B cell (primary cell): ENCODE data around the gene TFF2. TPM values are rescaled to one million over a fixed set of nuclear protein-coding genes. Genes with fewer than 3 reads are reported as not detected.

ENCODE experiments used
- ATAC-seq: fragments of 200-7000 bp; cut with Tn5 transposase; one replicate; pipeline ENCODE4 v1.10.0; 2021; ENCODE audit warnings: low read depth, mild to moderate bottlenecking, moderate number of reproducible peaks, moderate library complexity
- CTCF ChIA-PET: fragments of 350-600 bp; sonication (Branson Sonifier 250); formaldehyde crosslinking; loops from one replicate; lab custom pipeline; 2021; ENCODE audit warnings: antibody characterized with exemption, inconsistent platforms; lab: Charles Lee
- POLR2A ChIA-PET: fragments of 350-600 bp; sonication (Branson Sonifier 250); formaldehyde crosslinking; loops from one replicate; lab custom pipeline; 2021; ENCODE audit warnings: antibody characterized with exemption; lab: Charles Lee
- DNase-seq: peaks from one replicate; pipeline ENCODE4 v3.0.0; 2013
- H2AFZ ChIP-seq: 2 replicates; pipeline ENCODE4 v1.6.1; 2012; ENCODE audit warnings: mild to moderate bottlenecking, low read depth, low read length; ENCODE audit not compliant: insufficient read depth, poor library complexity, severe bottlenecking
- H3K27ac ChIP-seq, 2 donors: 1 replicate in 1 of 2; 2 replicates in 1 of 2; pipeline ENCODE4 v1.5.1; 2012 to 2013; ENCODE audit warnings: low read length in 2 of 2, mild to moderate bottlenecking in 2 of 2, moderate library complexity in 1 of 2
- H3K27me3 ChIP-seq, 4 experiments: fragments of 200-600 bp in 1 of 4; sonication (generic) in 1 of 4; replicated peaks in 1 of 4; 1 replicate in 2 of 4; 2 replicates in 2 of 4; pipeline versions ENCODE4 v1.6.1 to v1.7.0; 2013 to 2016; ENCODE audit warnings: low read length in 3 of 4, mild to moderate bottlenecking in 2 of 4, mixed read lengths in 1 of 4, moderate library complexity in 1 of 4; ENCODE audit not compliant: insufficient read depth in 4 of 4, control insufficient read depth in 3 of 4; ENCODE audit errors: control extremely low read depth in 1 of 4
- H3K36me3 ChIP-seq, 2 experiments: replicated peaks in 1 of 2; 1 replicate in 1 of 2; 2 replicates in 1 of 2; pipeline versions ENCODE4 v1.6.1 to v1.7.1; 2013; ENCODE audit warnings: low read length in 1 of 2; ENCODE audit not compliant: insufficient read depth in 2 of 2, control insufficient read depth in 1 of 2; ENCODE audit errors: control extremely low read depth in 1 of 2, extremely low read depth in 1 of 2
- H3K4me1 ChIP-seq, 2 donors: fragments of 200-600 bp in 1 of 2; sonication (generic) in 1 of 2; 1 replicate in 1 of 2; 2 replicates in 1 of 2; pipeline versions ENCODE4 v1.5.1 to v1.6.1; 2013 to 2017; ENCODE audit warnings: low read length in 2 of 2; ENCODE audit not compliant: control insufficient read depth in 2 of 2, insufficient read depth in 2 of 2
- H3K4me2 ChIP-seq: replicated peaks from 2 replicates; pipeline ENCODE3; 2012; ENCODE audit warnings: mild to moderate bottlenecking, low read depth, low read length; ENCODE audit not compliant: poor library complexity, severe bottlenecking
- H3K4me3 ChIP-seq, 5 experiments: fragments of 200-600 bp in 1 of 5; sonication (generic) in 1 of 5; 1 replicate in 3 of 5; 2 replicates in 2 of 5; pipeline versions ENCODE4 v1.5.1 to v1.7.0; 2011 to 2016; ENCODE audit warnings: low read length in 4 of 5, mild to moderate bottlenecking in 4 of 5, low read depth in 2 of 5, control low read depth in 1 of 5, moderate library complexity in 1 of 5; ENCODE audit not compliant: insufficient read depth in 1 of 5; ENCODE audit errors: control extremely low read depth in 1 of 5, extremely low read depth in 1 of 5
- H3K79me2 ChIP-seq: fragments of 200-600 bp; sonication (generic); one replicate; pipeline ENCODE4 v1.6.0; 2016; ENCODE audit warnings: low read length; ENCODE audit not compliant: control insufficient read depth, insufficient read depth
- H3K9ac ChIP-seq: fragments of 200-600 bp; sonication (generic); 2 replicates; pipeline ENCODE4 v1.6.1; 2017; ENCODE audit warnings: mild to moderate bottlenecking, low read length, moderate library complexity
- H3K9me3 ChIP-seq, 3 donors: one replicate each; pipeline versions ENCODE4 v1.6.1 to v1.7.1; 2013; ENCODE audit warnings: low read length in 2 of 3; ENCODE audit not compliant: control insufficient read depth in 2 of 3, insufficient read depth in 1 of 3; ENCODE audit errors: control extremely low read depth in 1 of 3
- H4K20me1 ChIP-seq: 2 replicates; pipeline ENCODE4 v1.6.0; 2012; ENCODE audit warnings: mild to moderate bottlenecking, low read length; ENCODE audit not compliant: insufficient read depth, control insufficient read depth, poor library complexity, severe bottlenecking
- H3K27ac Mint-ChIP-seq: one replicate; pipeline ENCODE4 v1.8.0; 2021; ENCODE audit warnings: mixed read lengths
- H3K27me3 Mint-ChIP-seq: one replicate; pipeline ENCODE4 v1.8.0; 2021; ENCODE audit warnings: mixed read lengths
- H3K4me1 Mint-ChIP-seq: one replicate; pipeline ENCODE4 v1.8.0; 2021; ENCODE audit warnings: mixed read lengths
- H3K4me3 Mint-ChIP-seq: one replicate; pipeline ENCODE4 v1.8.0; 2021; ENCODE audit warnings: mixed read lengths
- H3K9me3 Mint-ChIP-seq: one replicate; pipeline ENCODE4 v1.8.0; 2022; ENCODE audit warnings: mixed read lengths; ENCODE audit not compliant: insufficient read depth
- EZH2 ChIP-seq: IDR thresholded peaks from 2 replicates; pipeline ENCODE4 v1.6.1; 2012; ENCODE audit warnings: borderline replicate concordance, low read depth, mild to moderate bottlenecking, moderate library complexity, low read length; ENCODE audit not compliant: insufficient read depth, poor library complexity, severe bottlenecking
- WGBS: methylation state at CpG from one replicate; pipeline ENCODE4 v1.1.5; 2013; ENCODE audit warnings: missing lambda C conversion rate; ENCODE audit not compliant: insufficient coverage; 5-methylcytosine and 5-hydroxymethylcytosine counted together
- intact Hi-C: fragments of 100-400 bp; cut with micrococcal nuclease; formaldehyde crosslinking; loops from one replicate; pipeline ENCODE4 v1.10.0; 2022
- polyA plus RNA-seq: library from polyadenylated mRNA; depleted of rRNA; stranded (reverse); fragments of >200 nt; gene quantifications from 2 replicates; pipeline ENCODE4 v1.2.3, GENCODE V29; 2012
- total RNA-seq, 2 donors: library from RNA; stranded (reverse); fragments of 120-200 nt in 1 of 2; gene quantifications; 1 replicate in 1 of 2; 2 replicates in 1 of 2; pipeline versions ENCODE4 v1.2.3 to v1.2.4, GENCODE V29; 2013 to 2022
- TF ChIP-seq, protein P1 (sequence below): fragments of 200-600 bp; IDR thresholded peaks from one replicate; pipeline ENCODE4 v1.8.0; 2022; ENCODE audit warnings: antibody characterized with exemption, mild to moderate bottlenecking

Gene TFF2
- total and polyA plus RNA-seq, 2 donors (not counting 1 experiment from before 2014, with no cell fraction given): not detected

DNA sequence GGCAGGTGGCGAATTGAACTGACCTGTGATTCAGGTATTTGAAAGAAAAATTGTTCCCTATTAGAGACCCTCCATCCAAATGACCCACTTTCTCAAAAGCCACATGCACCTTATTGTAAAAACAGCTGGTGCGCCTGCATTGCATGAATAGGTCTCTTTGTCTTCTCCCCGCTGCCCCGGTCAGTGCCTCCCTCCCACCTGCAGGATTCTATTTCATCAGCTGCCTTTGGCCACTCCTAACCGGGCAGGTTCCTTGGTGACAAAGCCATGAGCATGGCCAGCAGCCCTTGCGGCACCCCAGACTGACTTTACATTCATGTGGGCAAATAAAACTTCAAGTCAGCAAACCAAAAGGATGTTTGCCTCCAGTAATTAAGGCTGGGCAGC lies 38.6 kb upstream of the TFF2 start:
- ATAC-seq: no peak
- Mint-ChIP-seq H3K4me3 (no peak overlapping the region), H3K27me3 (peaks cover 15% of the 10 kb centered on the region)

DNA sequence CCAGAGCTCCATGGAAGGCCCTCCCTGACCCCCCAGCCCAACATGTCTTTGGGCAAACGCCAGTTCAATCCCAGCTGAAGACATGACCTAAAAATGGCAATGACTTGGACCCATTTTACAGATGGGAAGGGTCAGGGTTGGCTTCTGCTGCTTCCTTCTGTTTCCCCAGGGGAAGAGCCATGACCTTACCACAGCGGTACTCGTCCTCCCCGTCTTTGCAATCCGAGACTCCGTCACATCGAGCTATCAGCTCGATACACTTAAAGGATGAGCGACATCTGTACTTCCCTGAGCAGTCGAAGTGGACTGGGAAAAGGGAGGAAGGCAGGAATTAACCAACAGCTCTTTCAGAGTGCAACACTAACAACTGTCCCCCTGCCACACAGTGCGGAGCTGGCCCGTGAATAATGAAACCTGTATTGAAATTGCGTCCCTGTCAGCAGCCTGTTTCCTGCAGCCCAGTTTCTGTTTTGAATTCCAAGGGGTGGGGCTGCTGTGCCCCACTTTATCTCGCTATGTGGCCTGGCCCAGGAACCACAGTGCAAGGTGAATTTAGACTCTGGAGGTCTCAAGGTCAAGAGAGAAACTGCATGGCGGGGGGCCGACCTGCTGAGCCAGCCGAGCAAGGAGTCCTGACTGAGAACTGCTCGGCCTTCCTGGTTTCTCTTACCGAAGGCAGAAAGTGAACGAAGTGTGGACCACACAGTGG lies 38.1 kb upstream of the TFF2 start:
- Histone ChIP-seq H4K20me1 (no peaks in the 10 kb centered on the region), H3K4me2 (no peak overlapping the region), H3K9me3 (peaks cover 0 to 15% (median 1%) of the 10 kb centered on the region in 3 donors), H3K27me3 (peaks cover 0 to 7% (median 0%) of the 10 kb centered on the region in 4 experiments), H3K27ac (no peak overlapping the region), H2AFZ (no peak overlapping the region), H3K9ac (no peak overlapping the region), H3K4me1 (peaks cover 16 to 38% of the 10 kb centered on the region in 2 donors), H3K79me2 (no peaks in the 10 kb centered on the region), H3K36me3 (no peaks in the 10 kb centered on the region), H3K4me3 (no peak overlapping the region)
- peaks cover 59% of the 10 kb centered on the region for H3K4me1 Mint-ChIP-seq
- H3K9me3 Mint-ChIP-seq: peaks cover 3% of the 10 kb centered on the region
- no peak for ATAC-seq
- H3K4me3 Mint-ChIP-seq: no peak overlapping the region
- DNase-seq: no peak
- CTCF ChIA-PET: no interaction called here
- POLR2A ChIA-PET: no interaction called here
- TF ChIP-seq EZH2: no peak
- TF ChIP-seq, protein P1, sequence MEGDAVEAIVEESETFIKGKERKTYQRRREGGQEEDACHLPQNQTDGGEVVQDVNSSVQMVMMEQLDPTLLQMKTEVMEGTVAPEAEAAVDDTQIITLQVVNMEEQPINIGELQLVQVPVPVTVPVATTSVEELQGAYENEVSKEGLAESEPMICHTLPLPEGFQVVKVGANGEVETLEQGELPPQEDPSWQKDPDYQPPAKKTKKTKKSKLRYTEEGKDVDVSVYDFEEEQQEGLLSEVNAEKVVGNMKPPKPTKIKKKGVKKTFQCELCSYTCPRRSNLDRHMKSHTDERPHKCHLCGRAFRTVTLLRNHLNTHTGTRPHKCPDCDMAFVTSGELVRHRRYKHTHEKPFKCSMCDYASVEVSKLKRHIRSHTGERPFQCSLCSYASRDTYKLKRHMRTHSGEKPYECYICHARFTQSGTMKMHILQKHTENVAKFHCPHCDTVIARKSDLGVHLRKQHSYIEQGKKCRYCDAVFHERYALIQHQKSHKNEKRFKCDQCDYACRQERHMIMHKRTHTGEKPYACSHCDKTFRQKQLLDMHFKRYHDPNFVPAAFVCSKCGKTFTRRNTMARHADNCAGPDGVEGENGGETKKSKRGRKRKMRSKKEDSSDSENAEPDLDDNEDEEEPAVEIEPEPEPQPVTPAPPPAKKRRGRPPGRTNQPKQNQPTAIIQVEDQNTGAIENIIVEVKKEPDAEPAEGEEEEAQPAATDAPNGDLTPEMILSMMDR: no peak
- peak overlapping the region; percentile 32 for H3K27ac Mint-ChIP-seq
- peaks cover 15% of the 10 kb centered on the region for H3K27me3 Mint-ChIP-seq
- 82% methylated on average over 19 of the region's 20 CpGs for WGBS
- intact Hi-C loops: no loop called here

More for the DNA sequence above, 38.6 kb upstream of the TFF2 start:
- Histone ChIP-seq H3K79me2 (no peaks in the 10 kb centered on the region), H3K36me3 (no peaks in the 10 kb centered on the region), H3K27ac (no peak overlapping the region), H3K4me1 (peaks cover 14 to 34% of the 10 kb centered on the region in 2 donors), H3K4me3 (no peak overlapping the region), H2AFZ (no peak overlapping the region), H3K9me3 (peaks cover 0 to 11% (median 1%) of the 10 kb centered on the region in 3 donors), H3K4me2 (no peak overlapping the region), H3K9ac (no peak overlapping the region), H3K27me3 (peaks cover 0 to 7% (median 0%) of the 10 kb centered on the region in 4 experiments), H4K20me1 (no peaks in the 10 kb centered on the region)
- no peak for DNase-seq
- Mint-ChIP-seq H3K27ac (no peak overlapping the region), H3K4me1 (peaks cover 53% of the 10 kb centered on the region), H3K9me3 (peaks cover 3% of the 10 kb centered on the region)
- intact Hi-C loops: no loop called here
- POLR2A ChIA-PET: no interaction called here
- TF ChIP-seq, protein P1: no peak
- TF ChIP-seq EZH2: no peak
- CTCF ChIA-PET: no interaction called here
- 84% methylated on average over 6 of the region's 6 CpGs for WGBS
